CD4-positive, alpha-beta T cell treated with Interleukin-4 for 4 hours (primary cell): ENCODE data around the gene VAMP1.
A peak's percentile ranks its signal among the peaks of the same experiment; 100 is the strongest.
"Not testable (repeated sequence)": the region's sequence is repeated elsewhere in the genome, so short reads cannot be mapped to it uniquely, and the experiment has no call there.

Experiments
- DNase-seq: peaks from one replicate; pipeline ENCODE4 v3.0.0-alpha.2; 2020

Gene VAMP1

DNA sequence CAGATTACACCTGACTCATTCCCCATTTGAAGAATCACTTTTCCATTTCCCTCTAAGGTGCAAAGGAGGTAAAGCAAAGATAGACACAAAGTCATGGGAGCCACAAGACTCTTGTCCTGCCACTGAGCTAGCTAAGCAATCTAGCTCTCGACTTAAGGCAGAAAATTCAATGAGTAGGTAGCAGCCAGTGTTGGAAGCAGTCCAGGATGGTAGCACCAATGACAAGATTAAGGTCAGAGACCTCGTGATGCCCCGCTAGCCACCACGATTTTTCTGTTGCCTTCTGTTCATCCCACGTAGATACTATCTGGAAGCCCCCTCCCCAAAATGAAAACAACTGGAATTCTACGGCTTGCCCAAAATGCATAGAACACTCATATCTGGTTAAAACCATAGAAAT, 1.4 kb downstream of the VAMP1 start:
- DNase-seq, result no peak

DNA sequence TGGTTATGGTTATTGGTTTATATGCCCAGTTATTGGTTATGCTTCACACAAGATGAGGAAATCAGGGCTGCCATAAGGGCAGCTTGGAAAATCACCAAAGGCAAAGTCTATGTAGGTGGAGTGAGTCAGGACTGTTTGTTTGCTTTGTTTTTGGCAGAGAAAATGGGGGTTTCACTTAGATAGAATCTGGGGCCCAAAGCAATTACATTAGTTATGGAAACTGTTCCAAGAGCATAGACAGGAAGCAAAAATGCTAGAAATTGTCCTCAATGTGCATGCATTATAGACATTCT, 2.2 kb downstream of the VAMP1 start:
- DNase-seq, result no peak

DNA sequence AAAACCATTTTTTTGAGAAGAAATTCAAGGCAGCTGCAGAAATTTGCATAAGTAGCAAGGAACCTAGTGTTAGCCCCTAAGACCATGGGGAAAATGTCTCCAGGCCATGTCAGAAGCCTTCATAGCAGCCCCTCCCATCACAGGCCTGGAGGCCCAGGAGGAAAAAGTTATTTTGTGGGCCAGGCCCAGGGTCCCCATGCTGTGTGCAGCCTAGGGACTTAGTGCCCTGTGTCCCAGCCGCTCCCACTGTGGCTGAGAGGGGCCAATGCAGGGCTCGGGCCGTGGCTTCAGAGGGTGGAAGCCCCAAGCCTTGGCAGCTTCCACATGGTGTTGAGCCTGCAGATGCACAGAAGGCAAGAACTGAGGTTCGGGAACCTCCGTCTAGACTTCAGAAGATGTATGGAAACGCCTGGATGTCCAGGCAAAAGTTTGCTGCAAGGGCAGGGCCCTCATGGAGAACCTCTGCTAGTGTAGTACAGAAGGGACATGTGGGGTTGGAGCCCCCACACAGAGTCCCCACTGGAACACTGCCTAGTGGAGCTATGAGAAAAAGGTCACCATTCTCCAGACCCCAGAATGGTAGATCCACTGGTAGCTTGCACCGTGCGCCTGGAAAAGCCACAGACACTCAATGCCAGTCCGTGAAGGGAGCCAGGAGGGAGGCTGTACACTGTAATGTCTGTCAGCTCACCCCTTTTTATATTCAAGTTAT, 2.8 kb downstream of the VAMP1 start:
- not testable (repeated sequence) for DNase-seq

- not testable (repeated sequence) for DNase-seq
Observed at GRCh38 chr12:6466751-6467150, 3.7 kb downstream of the VAMP1 start.

DNA sequence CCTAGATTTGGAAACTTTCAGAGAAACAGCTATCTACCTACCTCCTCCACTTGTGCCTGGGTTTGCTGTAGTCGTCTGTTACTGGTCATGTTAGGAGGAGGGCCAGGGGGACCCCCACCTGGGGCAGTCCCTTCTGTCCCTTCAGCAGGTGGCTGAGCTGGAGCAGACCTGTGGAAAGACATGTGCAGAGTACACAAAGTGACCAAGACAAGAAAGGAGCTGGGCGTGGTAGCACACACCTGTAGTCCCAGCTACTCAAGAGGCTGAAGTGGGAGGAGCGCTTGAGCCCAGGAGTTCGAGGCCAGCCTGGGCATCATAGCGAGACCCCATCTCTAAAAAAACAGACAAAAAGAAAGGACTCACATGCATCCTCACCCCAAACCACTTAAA, 4.3 kb downstream of the VAMP1 start:
- no peak for DNase-seq

DNA sequence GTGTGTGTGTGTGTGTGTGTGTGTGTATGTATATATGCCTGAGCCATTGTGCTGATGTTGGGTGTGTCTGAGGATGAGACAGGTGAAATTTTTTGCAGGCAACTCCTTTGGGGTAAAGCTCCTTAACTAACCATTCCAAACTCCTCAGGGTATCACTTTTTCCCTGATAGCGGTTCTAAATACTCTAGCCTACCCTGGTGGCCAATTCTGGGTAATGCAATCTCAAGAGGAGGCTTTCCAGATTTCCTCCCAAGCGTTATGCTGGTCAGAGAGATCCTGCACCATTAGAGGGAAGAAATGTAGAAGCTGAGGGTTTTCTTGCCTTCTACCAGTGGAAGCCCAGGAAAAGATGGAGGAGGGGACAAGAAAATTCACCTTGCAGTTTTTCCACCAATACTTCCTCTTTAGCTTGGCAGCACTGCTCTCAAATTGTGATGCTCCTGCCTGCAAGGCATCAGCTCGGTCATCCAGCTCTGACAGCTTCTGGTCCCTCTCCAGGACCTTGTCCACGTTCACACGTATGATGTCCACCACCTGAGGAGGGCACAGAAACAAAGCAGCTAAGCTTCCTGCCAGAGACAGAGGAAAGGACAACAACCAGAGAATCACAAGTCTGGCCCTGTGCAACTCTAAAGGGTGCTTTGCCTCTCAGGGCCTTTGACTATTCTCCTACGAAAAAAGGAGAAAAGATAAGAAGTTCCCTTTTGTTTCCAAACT, 4.9 kb downstream of the VAMP1 start:
- peak; percentile 74 for DNase-seq

DNA sequence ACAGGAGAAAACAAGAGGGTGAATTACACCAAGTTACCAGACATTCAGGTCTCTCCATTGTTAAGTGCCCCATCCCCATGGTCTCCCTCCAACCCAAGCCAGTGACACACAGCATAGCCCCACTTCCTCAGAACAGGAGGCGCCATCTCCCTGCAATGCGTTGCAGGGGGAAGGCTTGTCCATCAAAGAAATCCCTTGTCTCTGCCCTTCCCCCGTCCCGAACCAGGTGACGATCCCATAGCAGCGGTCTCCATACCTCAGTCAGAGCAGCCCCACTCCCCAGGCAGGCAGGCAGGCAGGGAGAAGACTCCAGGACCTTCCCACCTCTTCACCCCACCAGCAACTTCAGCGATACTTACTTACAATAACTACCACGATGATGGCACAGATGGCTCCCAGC, 5.9 kb downstream of the VAMP1 start:
- no peak for DNase-seq

DNA sequence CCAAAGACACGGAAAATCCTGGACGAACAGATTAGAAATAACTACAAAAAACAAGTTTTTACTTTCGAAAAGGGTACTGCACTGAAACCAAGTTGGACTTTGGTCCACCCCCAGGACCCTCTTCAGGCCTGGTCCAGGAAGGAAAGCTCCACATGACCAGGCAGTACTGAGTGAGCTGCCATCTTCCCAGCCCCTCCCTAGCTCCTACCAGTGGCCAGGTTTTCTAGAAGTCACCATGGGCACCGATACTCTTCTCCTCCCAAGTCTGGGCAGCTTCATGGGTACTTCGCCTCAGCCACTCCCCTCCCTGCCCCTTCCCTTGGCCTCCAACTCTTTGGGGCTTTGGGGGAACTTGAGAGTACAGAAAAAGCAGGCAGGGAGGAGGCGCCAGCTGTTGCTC, 6.6 kb downstream of the VAMP1 start:
- no peak for DNase-seq

GRCh38 chr12:6463216-6463615, 7.3 kb downstream of the VAMP1 start:
- peak; percentile 58 for DNase-seq

DNA sequence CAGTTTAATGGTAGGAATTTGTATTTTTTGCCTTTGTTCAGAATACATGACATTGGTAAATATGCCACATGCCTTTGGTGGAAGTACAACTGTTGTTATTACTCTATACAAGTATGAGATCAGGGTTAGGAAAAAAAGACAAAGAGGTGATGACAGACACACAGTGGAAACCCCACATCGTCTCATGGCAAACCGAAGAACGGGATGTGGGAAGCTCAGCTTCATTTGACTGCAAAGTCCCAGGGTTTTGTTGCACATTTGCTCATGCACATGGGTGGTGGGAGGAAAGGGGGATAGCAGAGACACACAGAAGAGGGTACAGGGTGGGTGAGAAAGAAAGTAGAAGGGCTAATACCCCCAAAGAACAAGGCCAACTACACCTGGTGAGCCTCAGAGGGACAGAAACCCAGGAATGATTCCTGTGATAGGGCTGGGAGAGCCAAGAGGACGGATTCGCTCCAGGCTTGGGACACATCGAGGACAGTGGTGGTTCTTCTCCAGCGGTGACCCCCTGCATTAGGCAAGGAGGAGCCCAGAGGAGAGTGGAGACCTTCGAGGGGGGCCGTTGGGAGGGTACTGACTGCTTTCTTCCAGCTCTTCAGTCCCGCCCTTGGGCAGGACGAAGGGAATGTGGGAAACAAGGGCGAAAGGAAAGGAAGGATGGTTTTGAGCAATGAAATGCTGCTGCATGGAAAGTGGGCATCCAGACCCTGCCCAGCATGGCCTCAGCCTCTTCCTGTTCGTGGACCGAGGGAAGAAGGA, 8.1 kb downstream of the VAMP1 start:
- peak; percentile 34 for DNase-seq

- DNase-seq, result peak; percentile 86
Observed at GRCh38 chr12:6461401-6462233, 8.9 kb downstream of the VAMP1 start.

- DNase-seq, result peak; percentile 59
Observed at GRCh38 chr12:6460751-6461371, 9.6 kb downstream of the VAMP1 start.

DNA sequence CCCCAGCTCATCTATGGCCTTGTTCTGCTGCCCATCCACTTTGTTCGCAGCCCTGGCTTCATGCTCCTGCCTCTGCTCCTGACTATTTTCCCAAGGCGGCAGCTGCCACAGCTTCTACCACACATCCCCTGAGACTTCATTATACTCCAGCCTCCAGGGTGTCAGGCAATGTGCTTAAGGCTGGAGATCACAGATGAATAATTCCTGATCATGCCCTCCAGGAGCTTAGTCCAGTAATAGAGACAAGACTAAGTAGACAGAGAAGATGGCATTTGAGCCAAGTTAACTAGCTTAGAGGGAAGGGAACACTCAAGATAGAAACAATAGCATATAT, 11.5 kb downstream of the VAMP1 start:
- no peak for DNase-seq

- no peak for DNase-seq
Observed at GRCh38 chr12:6458281-6459003, 12.0 kb downstream of the VAMP1 start.

- DNase-seq, result no peak
Observed at GRCh38 chr12:6457220-6457945, 13.1 kb downstream of the VAMP1 start.

DNA sequence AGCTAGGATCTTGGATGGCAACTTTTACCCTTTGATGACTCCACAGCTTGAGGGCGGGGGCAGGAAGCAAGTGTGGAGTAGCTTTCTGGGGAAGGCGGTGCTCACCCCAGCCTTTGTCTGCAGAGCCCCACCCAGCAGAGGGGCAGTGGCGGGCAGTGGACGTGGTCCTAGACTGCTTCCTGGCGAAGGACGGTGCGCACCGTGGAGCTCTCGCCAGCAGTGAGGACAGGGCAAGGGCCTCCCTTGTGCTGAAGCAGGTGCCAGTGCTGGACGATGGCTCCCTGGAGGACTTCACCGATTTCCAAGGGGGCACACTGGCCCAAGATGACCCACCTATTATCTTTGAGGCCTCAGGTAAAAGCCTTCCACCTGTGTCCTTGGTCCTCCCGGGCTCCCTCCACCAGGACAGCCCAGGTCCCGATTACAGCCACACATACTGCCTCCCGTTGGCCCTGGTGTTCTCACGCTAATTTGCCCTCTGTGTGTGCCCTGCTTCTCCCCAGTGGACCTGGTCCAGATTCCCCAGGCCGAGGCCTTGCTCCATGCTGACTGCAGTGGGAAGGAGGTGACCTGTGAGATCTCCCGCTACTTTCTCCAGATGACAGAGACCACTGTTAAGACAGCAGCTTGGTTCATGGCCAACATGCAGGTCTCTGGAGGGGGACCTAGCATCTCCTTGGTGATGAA, 17.4 kb downstream of the VAMP1 start:
- DNase-seq, result peak; percentile 52

DNA sequence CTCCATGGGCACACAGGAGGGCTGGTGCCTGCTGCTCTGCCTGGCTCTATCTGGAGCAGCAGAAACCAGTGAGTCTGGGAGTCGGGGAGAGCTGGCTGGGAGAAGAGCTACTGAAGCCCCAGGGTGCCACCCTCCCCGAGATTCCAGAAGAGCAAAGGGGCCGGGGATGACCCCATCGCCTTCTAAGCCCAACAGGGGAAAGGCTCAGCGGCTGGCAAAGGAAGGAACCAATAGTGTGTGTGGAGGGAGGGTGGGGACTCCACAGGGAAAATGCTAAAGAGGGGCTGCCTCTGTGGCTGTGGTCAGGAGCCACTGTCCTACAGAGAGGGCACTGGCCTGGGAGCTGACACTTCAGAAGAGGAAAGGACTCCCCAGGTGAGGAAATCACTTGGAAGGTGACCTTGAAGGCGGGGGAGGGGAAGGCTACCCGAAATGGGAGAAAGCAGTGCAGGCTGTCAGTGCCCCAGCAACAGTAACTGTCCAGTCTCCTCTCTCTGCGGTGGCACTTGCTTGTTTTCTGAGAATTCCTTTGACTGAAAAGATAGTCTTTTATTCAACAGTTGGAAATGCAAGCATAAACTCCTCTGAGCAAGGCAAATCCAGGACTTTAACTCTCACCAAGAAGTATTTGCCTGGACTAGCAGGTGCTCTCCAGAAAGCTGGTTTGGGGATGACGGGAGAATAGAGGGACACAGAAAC, 18.1 kb downstream of the VAMP1 start:
- DNase-seq, result no peak

DNA sequence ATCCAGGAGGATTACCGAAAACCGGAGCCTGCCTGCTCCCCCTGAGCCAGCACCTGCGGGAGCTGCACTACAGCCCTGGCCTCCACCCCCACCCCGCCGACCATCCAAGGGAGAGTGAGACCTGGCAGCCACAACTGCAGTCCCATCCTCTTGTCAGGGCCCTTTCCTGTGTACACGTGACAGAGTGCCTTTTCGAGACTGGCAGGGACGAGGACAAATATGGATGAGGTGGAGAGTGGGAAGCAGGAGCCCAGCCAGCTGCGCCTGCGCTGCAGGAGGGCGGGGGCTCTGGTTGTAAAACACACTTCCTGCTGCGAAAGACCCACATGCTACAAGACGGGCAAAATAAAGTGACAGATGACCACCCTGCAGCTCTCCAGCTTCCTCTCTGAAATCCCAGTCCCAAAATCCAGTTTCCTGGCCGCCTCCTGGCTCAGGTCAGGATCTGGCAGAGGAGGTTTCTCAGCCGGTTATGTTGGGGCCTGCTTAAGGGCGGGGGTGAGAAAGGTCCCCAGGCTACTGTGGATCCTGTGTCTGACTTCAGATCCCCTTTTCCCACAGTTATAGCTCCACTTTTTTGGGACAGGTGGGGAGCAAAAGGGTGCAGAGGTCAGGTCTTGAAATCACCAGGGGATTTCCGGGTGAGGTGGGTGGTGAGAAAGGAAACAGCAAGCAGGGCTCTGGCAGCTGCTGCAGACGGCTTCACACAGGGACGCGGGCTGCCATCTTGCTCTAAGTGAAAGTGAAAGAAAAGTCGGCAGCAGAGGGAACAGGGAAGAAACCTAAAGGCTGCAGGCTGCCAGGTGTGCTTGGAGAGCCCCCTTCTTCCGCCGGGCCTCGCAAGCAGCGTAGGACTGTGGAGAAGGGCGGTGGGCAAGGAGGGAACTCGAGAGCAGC, 18.9 kb downstream of the VAMP1 start, which contains the start of gene TAPBPL:
TAPBPL (plus strand) TSS at position 695 of the 897 bp plus-strand sequence. CDS start 207 bp downstream, outside the sequence.
- DNase-seq, result peak; percentile 88

DNA sequence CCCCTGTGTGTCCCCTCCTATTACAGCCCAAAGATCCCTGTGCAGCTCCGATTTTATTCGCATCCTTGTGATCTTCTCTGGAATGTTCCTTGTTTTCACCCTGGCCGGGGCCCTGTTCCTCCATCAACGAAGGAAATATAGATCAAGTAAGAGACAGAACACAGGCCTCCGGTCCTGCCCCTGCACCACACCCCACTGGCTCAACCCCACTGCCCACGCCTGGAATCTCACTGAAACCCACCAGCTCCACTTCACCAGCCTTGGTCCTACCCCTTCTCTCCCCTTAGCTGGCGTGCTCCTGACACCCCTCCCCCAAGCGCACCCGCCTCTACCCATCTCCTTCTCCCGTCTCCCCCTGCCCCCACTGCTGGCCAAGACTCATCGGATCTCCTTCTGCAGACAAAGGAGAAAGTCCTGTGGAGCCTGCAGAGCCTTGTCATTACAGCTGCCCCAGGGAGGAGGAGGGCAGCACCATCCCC, 19.6 kb downstream of the VAMP1 start:
- no peak for DNase-seq
